ENCODE results near the gene KIR3DL1. TPM values are rescaled to one million over a fixed set of nuclear protein-coding genes. Genes with fewer than 3 reads are reported as not detected.

The KIR3DL1 gene
- total RNA-seq, 1 donor from 2014 or later = not detected

Other genes with a start within 250 kb of the KIR3DL1 start
- 5.8 TPM for gene LILRA2, start 242.7 kb upstream of the KIR3DL1 start, total RNA-seq
- 1.9 TPM for gene LILRA1, start 222.8 kb upstream of the KIR3DL1 start, total RNA-seq
- gene LILRB1, start 186.0 kb upstream of the KIR3DL1 start, total RNA-seq = 11.4 TPM
- 16.4 TPM for gene LILRB4, start 153.5 kb upstream of the KIR3DL1 start, total RNA-seq
- gene KIR3DL3, start 92.0 kb upstream of the KIR3DL1 start, total RNA-seq = not detected
- gene KIR2DL3, start 78.0 kb upstream of the KIR3DL1 start, total RNA-seq = not detected
- not detected for gene KIR2DL1, start 46.7 kb upstream of the KIR3DL1 start, total RNA-seq
- not detected for gene KIR2DL4, start 12.9 kb upstream of the KIR3DL1 start, total RNA-seq
- gene KIR2DS4, start 16.2 kb downstream of the KIR3DL1 start, total RNA-seq = not detected
- not detected for gene KIR3DL2, start 34.0 kb downstream of the KIR3DL1 start, total RNA-seq
- gene FCAR, start 57.8 kb downstream of the KIR3DL1 start, total RNA-seq = not detected
- 0.32 TPM for gene NCR1, start 89.7 kb downstream of the KIR3DL1 start, total RNA-seq
- not detected for gene NLRP7, start 131.1 kb downstream of the KIR3DL1 start, total RNA-seq
- 14.8 TPM for gene NLRP2, start 149.9 kb downstream of the KIR3DL1 start, total RNA-seq
- gene GP6, start 221.8 kb downstream of the KIR3DL1 start, total RNA-seq = 0.72 TPM
- gene RDH13, start 246.7 kb downstream of the KIR3DL1 start, total RNA-seq = 63.0 TPM